ENCODE results near the gene C14orf119. TPM values are rescaled to one million over a fixed set of nuclear protein-coding genes. Genes with fewer than 3 reads are reported as not detected.

The C14orf119 gene
- total and polyA plus RNA-seq, 9 of the 15 experiments (the other 6 are each of a cell fraction or from before 2014, with no cell fraction given): 36.7 to 251 (median 51.8) TPM

DNA sequence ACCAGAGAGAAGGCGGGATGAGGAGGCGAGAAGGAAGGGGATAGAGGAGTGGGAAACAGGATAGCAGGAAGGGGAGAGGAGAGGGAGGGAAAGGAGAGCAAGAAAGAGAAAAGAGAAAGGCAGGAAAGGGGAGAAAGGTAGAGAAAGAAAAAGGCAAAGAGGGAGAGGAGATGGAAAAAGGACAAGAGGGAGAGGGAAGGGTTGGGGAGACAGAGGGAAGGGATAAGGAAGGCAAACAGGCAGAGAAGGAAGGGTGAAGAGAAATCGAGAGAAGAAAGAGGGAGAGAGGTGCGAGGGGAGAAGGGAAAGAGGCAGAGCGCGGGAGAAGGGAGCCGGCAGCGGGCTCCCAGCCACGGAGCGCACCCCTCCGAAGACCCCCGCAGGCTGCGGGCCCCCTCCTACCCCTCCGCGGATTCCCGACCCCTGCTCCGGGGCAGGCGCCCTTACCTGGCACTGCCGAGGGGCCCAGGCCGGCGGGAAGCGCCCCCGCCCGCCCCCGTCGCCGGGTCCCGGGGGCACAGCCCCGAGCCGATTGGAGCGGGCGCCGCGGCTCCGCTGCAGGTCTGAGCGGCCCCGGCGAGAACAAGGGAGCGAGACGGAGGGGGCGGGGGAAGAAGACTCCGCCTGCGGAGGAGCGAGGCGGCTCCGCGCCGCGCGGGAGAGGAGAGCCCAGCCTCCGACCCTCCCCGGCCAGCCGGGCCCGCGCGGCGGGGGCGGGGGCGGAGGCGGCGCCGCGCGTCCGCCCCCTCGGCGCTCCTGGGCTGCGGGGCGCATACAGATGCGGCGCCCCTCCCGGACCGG is 38.1 kb upstream of the C14orf119 start, which contains the start of gene CDH24 (continued):
- TF ChIP-seq, protein P1, sequence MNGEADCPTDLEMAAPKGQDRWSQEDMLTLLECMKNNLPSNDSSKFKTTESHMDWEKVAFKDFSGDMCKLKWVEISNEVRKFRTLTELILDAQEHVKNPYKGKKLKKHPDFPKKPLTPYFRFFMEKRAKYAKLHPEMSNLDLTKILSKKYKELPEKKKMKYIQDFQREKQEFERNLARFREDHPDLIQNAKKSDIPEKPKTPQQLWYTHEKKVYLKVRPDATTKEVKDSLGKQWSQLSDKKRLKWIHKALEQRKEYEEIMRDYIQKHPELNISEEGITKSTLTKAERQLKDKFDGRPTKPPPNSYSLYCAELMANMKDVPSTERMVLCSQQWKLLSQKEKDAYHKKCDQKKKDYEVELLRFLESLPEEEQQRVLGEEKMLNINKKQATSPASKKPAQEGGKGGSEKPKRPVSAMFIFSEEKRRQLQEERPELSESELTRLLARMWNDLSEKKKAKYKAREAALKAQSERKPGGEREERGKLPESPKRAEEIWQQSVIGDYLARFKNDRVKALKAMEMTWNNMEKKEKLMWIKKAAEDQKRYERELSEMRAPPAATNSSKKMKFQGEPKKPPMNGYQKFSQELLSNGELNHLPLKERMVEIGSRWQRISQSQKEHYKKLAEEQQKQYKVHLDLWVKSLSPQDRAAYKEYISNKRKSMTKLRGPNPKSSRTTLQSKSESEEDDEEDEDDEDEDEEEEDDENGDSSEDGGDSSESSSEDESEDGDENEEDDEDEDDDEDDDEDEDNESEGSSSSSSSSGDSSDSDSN (IDR thresholded peaks at IDR 0.05; ENCODE audit: borderline replicate concordance in 1 of 2, low read depth in 2 of 2, low read length in 2 of 2): peak; percentile 56 to 77; a peak in 2 of 4 replicates
- TF ChIP-seq ZNF239 (CRISPR knock-in tag; IDR thresholded peaks at IDR 0.05) (no peak), GATAD2A (IDR thresholded peaks at IDR 0.05) (0 out of 2 replicates have a peak, but pooled peaks have one; percentile 11), YBX1 (IDR thresholded peaks at IDR 0.05) (0 out of 2 replicates have a peak, but pooled peaks have one; percentile 56), EP300 (IDR thresholded peaks at IDR 0.05; ENCODE audit: low read length) (no peak), NEUROD1 (IDR thresholded peaks at IDR 0.05; ENCODE audit: borderline replicate concordance, low read depth, low read length, partially characterized antibody) (no peak), CREM (IDR thresholded peaks at IDR 0.05; ENCODE audit: low read depth) (no peak), POLR3A (IDR thresholded peaks at IDR 0.05; ENCODE audit: borderline replicate concordance, extremely low read depth, insufficient read depth, insufficient read length) (no peak), CREB1 (IDR thresholded peaks at IDR 0.05) (no peak), CREB1 (CRISPR knock-in tag; IDR thresholded peaks at IDR 0.05) (no peak), NUFIP1 (IDR thresholded peaks at IDR 0.05; ENCODE audit: partially characterized antibody) (no peak), FOXM1 (IDR thresholded peaks at IDR 0.05; ENCODE audit: low read depth) (no peak), FOXM1 (CRISPR knock-in tag; IDR thresholded peaks at IDR 0.05; ENCODE audit: low read depth) (no peak)
- TF ChIP-seq, protein P2, sequence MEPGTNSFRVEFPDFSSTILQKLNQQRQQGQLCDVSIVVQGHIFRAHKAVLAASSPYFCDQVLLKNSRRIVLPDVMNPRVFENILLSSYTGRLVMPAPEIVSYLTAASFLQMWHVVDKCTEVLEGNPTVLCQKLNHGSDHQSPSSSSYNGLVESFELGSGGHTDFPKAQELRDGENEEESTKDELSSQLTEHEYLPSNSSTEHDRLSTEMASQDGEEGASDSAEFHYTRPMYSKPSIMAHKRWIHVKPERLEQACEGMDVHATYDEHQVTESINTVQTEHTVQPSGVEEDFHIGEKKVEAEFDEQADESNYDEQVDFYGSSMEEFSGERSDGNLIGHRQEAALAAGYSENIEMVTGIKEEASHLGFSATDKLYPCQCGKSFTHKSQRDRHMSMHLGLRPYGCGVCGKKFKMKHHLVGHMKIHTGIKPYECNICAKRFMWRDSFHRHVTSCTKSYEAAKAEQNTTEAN (CRISPR knock-in tag; IDR thresholded peaks at IDR 0.05): no peak
- TF ChIP-seq, protein P3, sequence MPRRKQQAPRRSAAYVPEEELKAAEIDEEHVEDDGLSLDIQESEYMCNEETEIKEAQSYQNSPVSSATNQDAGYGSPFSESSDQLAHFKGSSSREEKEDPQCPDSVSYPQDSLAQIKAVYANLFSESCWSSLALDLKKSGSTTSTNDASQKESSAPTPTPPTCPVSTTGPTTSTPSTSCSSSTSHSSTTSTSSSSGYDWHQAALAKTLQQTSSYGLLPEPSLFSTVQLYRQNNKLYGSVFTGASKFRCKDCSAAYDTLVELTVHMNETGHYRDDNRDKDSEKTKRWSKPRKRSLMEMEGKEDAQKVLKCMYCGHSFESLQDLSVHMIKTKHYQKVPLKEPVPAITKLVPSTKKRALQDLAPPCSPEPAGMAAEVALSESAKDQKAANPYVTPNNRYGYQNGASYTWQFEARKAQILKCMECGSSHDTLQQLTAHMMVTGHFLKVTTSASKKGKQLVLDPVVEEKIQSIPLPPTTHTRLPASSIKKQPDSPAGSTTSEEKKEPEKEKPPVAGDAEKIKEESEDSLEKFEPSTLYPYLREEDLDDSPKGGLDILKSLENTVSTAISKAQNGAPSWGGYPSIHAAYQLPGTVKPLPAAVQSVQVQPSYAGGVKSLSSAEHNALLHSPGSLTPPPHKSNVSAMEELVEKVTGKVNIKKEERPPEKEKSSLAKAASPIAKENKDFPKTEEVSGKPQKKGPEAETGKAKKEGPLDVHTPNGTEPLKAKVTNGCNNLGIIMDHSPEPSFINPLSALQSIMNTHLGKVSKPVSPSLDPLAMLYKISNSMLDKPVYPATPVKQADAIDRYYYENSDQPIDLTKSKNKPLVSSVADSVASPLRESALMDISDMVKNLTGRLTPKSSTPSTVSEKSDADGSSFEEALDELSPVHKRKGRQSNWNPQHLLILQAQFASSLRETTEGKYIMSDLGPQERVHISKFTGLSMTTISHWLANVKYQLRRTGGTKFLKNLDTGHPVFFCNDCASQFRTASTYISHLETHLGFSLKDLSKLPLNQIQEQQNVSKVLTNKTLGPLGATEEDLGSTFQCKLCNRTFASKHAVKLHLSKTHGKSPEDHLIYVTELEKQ (CRISPR knock-in tag; IDR thresholded peaks at IDR 0.05): no peak
- TF ChIP-seq, protein P4, sequence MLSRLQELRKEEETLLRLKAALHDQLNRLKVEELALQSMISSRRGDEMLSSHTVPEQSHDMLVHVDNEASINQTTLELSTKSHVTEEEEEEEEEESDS (CRISPR knock-in tag; IDR thresholded peaks at IDR 0.05): no peak

Measured in K562 (cell line).